ENCODE results near the gene TMEM131. TPM values are rescaled to one million over a fixed set of nuclear protein-coding genes. Genes with fewer than 3 reads are reported as not detected.

TMEM131 gene
- total RNA-seq, 2 experiments from 2014 or later, result 17.4 to 32.3 TPM

GRCh38 chr2:97714084-97714949 lies 281.4 kb downstream of the TMEM131 start:
- Histone ChIP-seq H3K27ac (ENCODE audit: low read depth, low read length, poor library complexity, severe bottlenecking) (peak overlapping the region; percentile 20), H3K4me2 (ENCODE audit: low read length) (peak overlapping the region; percentile 73), H3K9me2 (ENCODE audit: insufficient read depth, low read length) (no peaks in the 10 kb centered on the region), H2AFZ (ENCODE audit: low read length) (peak overlapping the region; percentile 92; the same call in 1 of the 2 replicates), H3K4me3 (ENCODE audit: low read depth, low read length, poor library complexity, severe bottlenecking) (peak overlapping the region; percentile 69), H4K20me1 (ENCODE audit: insufficient read depth, low read length) (no peaks in the 10 kb centered on the region), H3K79me2 (ENCODE audit: insufficient read depth, low read depth, low read length) (peaks cover 8% of the 10 kb centered on the region; the same call in 1 of the 2 replicates), H3K4me1 (ENCODE audit: insufficient read depth, low read length, poor library complexity, severe bottlenecking) (peaks cover 42% of the 10 kb centered on the region), H3K36me3 (ENCODE audit: insufficient read depth, low read length) (no peaks in the 10 kb centered on the region), H3K9me3 (ENCODE audit: low read length) (no peaks in the 10 kb centered on the region)
- POLR2A ChIA-PET, result interaction anchor here (0.6 to 2.3 kb wide), 2 partner anchors 27 to 89 kb away, joined by 4 to 5 read pairs; no protein-coding TSS in a partner anchor
- BruUV-seq (replicated peaks), result TSS peak; percentile 44
- TF ChIP-seq CTCF (conservative IDR thresholded peaks at IDR 0.05; ENCODE audit: low read length) (no peak), EZH2phosphoT487 (IDR thresholded peaks at IDR 0.05; ENCODE audit: borderline replicate concordance, low read depth, low read length) (no peak)
- intact Hi-C loops (cut with micrococcal nuclease; ENCODE audit: unreplicated experiment), result loop anchor here (5.0 kb wide), 1 partner anchor 673 kb away; no protein-coding TSS in a partner anchor
- CTCF ChIA-PET (ENCODE audit: unreplicated experiment), result no interaction called here
- peak; percentile 16 for DNase-seq (ENCODE audit: low spot score)

- Histone ChIP-seq H4K20me1 (ENCODE audit: insufficient read depth, low read length) (no peaks in the 10 kb centered on the region), H3K79me2 (ENCODE audit: insufficient read depth, low read depth, low read length) (peaks cover 8% of the 10 kb centered on the region; the same call in 1 of the 2 replicates), H3K4me1 (ENCODE audit: insufficient read depth, low read length, poor library complexity, severe bottlenecking) (peaks cover 34% of the 10 kb centered on the region), H3K27ac (ENCODE audit: low read depth, low read length, poor library complexity, severe bottlenecking) (peak within 1 kb of the TSS; percentile 20), H3K9me2 (ENCODE audit: insufficient read depth, low read length) (no peaks in the 10 kb centered on the region), H3K9me3 (ENCODE audit: low read length) (no peaks in the 10 kb centered on the region), H3K36me3 (ENCODE audit: insufficient read depth, low read length) (no peaks in the 10 kb centered on the region), H3K4me2 (ENCODE audit: low read length) (peak within 1 kb of the TSS; percentile 73), H2AFZ (ENCODE audit: low read length) (peak within 1 kb of the TSS; percentile 92), H3K4me3 (ENCODE audit: low read depth, low read length, poor library complexity, severe bottlenecking) (peak within 1 kb of the TSS; percentile 69)
- peak; percentile 81 for DNase-seq (ENCODE audit: low spot score)
- BruUV-seq (replicated peaks), result no TSS peak
- CTCF ChIA-PET (ENCODE audit: unreplicated experiment), result interaction anchor here (0.6 kb wide), 1 partner anchor 23 kb away, joined by 3 read pairs; no protein-coding TSS in a partner anchor
- POLR2A ChIA-PET, result interaction anchor here (0.5 to 2.3 kb wide), 2 partner anchors 28 to 33 kb away, joined by 3 to 5 read pairs; no protein-coding TSS in a partner anchor
- TF ChIP-seq EZH2phosphoT487 (IDR thresholded peaks at IDR 0.05; ENCODE audit: borderline replicate concordance, low read depth, low read length), result no peak
- no peak for TF ChIP-seq CTCF (conservative IDR thresholded peaks at IDR 0.05; ENCODE audit: low read length)
- intact Hi-C loops (cut with micrococcal nuclease; ENCODE audit: unreplicated experiment), result loop anchor here (5.0 kb wide), 1 partner anchor 674 kb away; no protein-coding TSS in a partner anchor
Measured at GRCh38 chr2:97713296-97714083, 282.3 kb downstream of the TMEM131 start, which contains the start of gene ZAP70. Gene ZAP70 (plus strand): TSS chr2:97713576. CDS start chr2:97724037, 10,461 bp downstream.
